Small intestine (tissue), 7 donors: ENCODE measurements around the gene CPED1. TPM values are rescaled to one million over a fixed set of nuclear protein-coding genes. Genes with fewer than 3 reads are reported as not detected.

Source experiments
- DNase-seq, 2 donors: peaks; one replicate each; pipeline versions ENCODE4 v3.0.0 to v3.0.0-alpha.2; 2013
- FAIRE-seq: peaks from 2 replicates; lab custom pipeline; 2012; peaks lifted over from hg19 to GRCh38; lab: Jason Lieb, UNC
- H3K27ac ChIP-seq, 3 donors: one replicate each; pipeline ENCODE4 v1.5.1; 2013; ENCODE audit warnings: low read length in 2 of 3, mild to moderate bottlenecking in 2 of 3, control low read depth in 1 of 3, inconsistent platforms in 1 of 3, low read depth in 1 of 3, moderate library complexity in 1 of 3
- H3K27me3 ChIP-seq, 3 donors: one replicate each; pipeline ENCODE4 v1.6.1; 2013; ENCODE audit warnings: low read length in 3 of 3, inconsistent platforms in 1 of 3; ENCODE audit not compliant: control insufficient read depth in 3 of 3, insufficient read depth in 3 of 3
- H3K36me3 ChIP-seq, 3 donors: one replicate each; pipeline ENCODE4 v1.6.1; 2013; ENCODE audit warnings: low read length in 3 of 3, inconsistent platforms in 1 of 3, low read depth in 1 of 3, mild to moderate bottlenecking in 1 of 3, moderate library complexity in 1 of 3; ENCODE audit not compliant: control insufficient read depth in 3 of 3, insufficient read depth in 2 of 3
- H3K4me1 ChIP-seq, 3 donors: one replicate each; pipeline ENCODE4 v1.6.1; 2013; ENCODE audit warnings: low read length in 2 of 3, inconsistent platforms in 1 of 3, low read depth in 1 of 3, mild to moderate bottlenecking in 1 of 3, moderate library complexity in 1 of 3; ENCODE audit not compliant: control insufficient read depth in 3 of 3, insufficient read depth in 2 of 3
- H3K4me3 ChIP-seq, 3 donors: one replicate each; pipeline ENCODE4 v1.5.1; 2013; ENCODE audit warnings: low read length in 3 of 3, control low read depth in 1 of 3, inconsistent platforms in 1 of 3, low read depth in 1 of 3, mild to moderate bottlenecking in 1 of 3, moderate library complexity in 1 of 3
- H3K9me3 ChIP-seq, 2 donors: one replicate each; pipeline ENCODE4 v1.6.1; 2013; ENCODE audit warnings: low read depth in 1 of 2, low read length in 1 of 2; ENCODE audit not compliant: control insufficient read depth in 2 of 2, insufficient read depth in 1 of 2
- WGBS, 3 donors: extraction: QIAGEN DNeasy Blood & Tissue Kit; methylation state at CpG; one replicate each; pipeline ENCODE4 v1.1.7; 2013; 5-methylcytosine and 5-hydroxymethylcytosine counted together
- polyA plus RNA-seq, 4 donors: library from polyadenylated mRNA; stranded (reverse) in 3 of 4; unstranded in 1 of 4; fragments of 200-250 nt in 3 of 4; fragments of 120-200 nt in 1 of 4; gene quantifications; one replicate each; pipeline versions ENCODE4 v1.2.1 to v1.2.3, GENCODE V29; 2013
- donor health status: healthy with polysubstance abuse.
- donor health status: control.
- donor health status: control.
- donor health status: Bipolar disorder and iron deficiency.
- donor health status: healthy.

CPED1 gene
- polyA plus RNA-seq, 4 donors, result 0.22 to 8.7 (median 1.9) TPM

GRCh38 chr7:121297843-121298242 is 309.3 kb downstream of the CPED1 start:
- Histone ChIP-seq H3K4me1 (no peaks in the 10 kb centered on the region), H3K27me3 (no peaks in the 10 kb centered on the region), H3K36me3 (no peaks in the 10 kb centered on the region), H3K4me3 (no peak overlapping the region), H3K27ac (no peak overlapping the region), H3K9me3 (no peaks in the 10 kb centered on the region)
- FAIRE-seq, result no peak
- DNase-seq, result no peak
- 44 to 47% (median 47%) methylated on average over 2 of the region's 2 CpGs for WGBS, 3 donors

DNA sequence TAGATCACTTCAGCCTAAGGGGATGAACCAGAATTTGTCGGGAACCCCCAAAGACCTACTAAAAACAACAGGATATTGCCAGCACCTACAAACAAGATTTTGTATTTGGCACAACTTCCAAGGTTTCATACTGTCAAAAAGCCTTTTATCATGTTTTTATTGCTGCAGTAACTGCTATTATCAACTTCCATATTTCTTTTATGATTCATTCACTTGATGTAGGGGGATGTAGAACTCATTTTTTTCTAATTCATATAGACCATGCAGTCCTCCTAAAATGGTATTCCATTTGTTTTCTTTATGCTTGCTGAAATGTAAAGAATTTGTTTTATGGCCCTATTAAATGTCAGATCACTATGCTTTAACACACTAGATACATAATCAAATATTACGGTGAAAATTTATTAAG is 310.3 kb downstream of the CPED1 start:
- DNase-seq, result no peak
- H3K27ac ChIP-seq, result no peak overlapping the region
- no peaks in the 10 kb centered on the region for H3K9me3 ChIP-seq
- no peaks in the 10 kb centered on the region for H3K4me1 ChIP-seq
- H3K36me3 ChIP-seq, result no peaks in the 10 kb centered on the region
- FAIRE-seq, result no peak
- WGBS, 3 donors, result 28 to 67% (median 55%) methylated on average over 2 of the region's 2 CpGs
- no peak overlapping the region for H3K4me3 ChIP-seq
- no peaks in the 10 kb centered on the region for H3K27me3 ChIP-seq

- WGBS, 3 donors, result 88 to 92% (median 89%) methylated on average over 2 of the region's 2 CpGs
- no peak for FAIRE-seq
These were observed 312.3 kb downstream of the CPED1 start for GRCh38 chr7:121300685-121301420.

DNA sequence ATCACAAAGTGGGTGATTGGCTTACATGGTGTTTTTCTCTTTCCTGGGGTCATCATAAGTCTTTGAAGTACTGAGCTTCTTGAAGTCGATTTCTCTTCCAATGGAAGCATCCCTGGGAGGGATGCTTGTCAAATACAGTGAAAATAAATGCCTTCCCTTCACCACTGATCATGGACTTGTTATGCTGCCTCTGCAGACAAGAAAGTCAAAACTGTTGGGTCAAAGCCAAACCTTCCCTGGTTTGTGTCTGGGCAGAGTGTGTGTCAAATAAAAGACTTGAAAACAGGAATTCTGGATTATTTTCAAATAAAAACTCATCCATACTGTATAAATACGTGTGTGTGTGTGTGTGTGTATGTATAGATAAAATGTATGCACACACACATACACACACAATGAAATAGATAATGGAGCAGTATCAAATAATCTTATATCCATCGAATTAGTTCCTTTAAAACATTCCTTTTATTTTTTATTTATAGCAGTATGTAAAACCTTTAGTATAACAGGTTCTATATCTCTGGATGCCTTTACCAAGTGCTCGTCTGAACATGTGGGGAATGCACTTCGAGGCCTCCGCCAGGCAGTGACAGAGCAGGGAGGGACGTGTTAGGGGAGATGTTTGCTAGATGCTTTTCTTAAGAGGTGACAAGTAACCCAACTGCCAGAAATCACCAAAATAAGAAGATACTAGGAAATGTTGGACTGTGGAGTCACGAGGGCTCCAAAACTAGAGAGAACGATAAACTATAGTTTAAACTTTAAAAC is 313.1 kb downstream of the CPED1 start:
- peaks cover 0 to 1% (median 0%) of the 10 kb centered on the region in 3 donors for H3K27me3 ChIP-seq
- H3K27ac ChIP-seq, result no peak overlapping the region
- DNase-seq (no peak), FAIRE-seq (no peak)
- 77 to 78% (median 77%) methylated on average over 9 of the region's 9 CpGs for WGBS, 3 donors
- no peaks in the 10 kb centered on the region for H3K36me3 ChIP-seq
- H3K4me3 ChIP-seq, result no peak overlapping the region
- H3K9me3 ChIP-seq, result no peaks in the 10 kb centered on the region
- no peaks in the 10 kb centered on the region for H3K4me1 ChIP-seq

More at GRCh38 chr7:121300685-121301420, 312.3 kb downstream of the CPED1 start:
- no peaks in the 10 kb centered on the region for H3K9me3 ChIP-seq
- no peaks in the 10 kb centered on the region for H3K36me3 ChIP-seq
- H3K27me3 ChIP-seq, result peaks cover 0 to 1% (median 0%) of the 10 kb centered on the region in 3 donors
- no peak overlapping the region for H3K4me3 ChIP-seq
- DNase-seq, result no peak
- H3K4me1 ChIP-seq, result no peaks in the 10 kb centered on the region
- no peak overlapping the region for H3K27ac ChIP-seq

GRCh38 chr7:121302214-121302745 is 313.8 kb downstream of the CPED1 start:
- WGBS, 3 donors, result 79 to 89% (median 86%) methylated on average over 8 of the region's 8 CpGs
- no peak for FAIRE-seq
- DNase-seq, result no peak

DNA sequence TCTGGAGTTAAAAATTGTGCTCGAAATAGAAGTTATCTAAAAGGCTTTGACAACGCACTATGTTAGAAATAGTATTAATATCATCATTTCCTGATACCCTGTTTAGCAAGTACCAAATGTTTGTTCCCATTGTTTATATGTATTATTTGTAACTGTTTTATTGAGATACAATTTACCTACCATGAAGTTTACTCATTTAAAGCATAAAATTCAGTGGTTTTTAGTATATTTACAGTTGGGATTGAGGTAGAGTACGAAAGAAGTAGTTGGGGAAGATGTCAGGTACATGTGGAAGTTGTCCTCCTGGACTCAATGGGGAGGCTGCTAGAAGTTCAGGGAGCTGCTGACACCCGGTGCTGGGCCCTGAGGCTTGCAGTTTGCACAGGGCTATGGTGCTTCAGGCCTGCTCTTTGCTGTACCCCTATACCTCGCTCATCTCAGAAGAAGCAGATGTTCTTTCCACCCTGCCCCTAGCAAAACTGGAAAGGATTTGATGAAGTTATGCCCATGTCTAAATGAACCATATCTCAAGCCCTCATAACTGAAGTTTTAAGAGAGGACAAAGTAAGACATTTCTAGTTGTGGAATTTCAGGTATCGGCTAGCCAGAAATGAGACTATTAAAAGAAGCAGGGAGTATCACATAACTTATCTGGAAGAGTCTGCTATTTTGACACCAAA is 315.1 kb downstream of the CPED1 start:
- DNase-seq, result no peak
- 89 to 94% (median 92%) methylated on average over 6 of the region's 6 CpGs for WGBS, 3 donors
- no peaks in the 10 kb centered on the region for H3K36me3 ChIP-seq
- H3K27me3 ChIP-seq, result peaks cover 0 to 1% (median 0%) of the 10 kb centered on the region in 3 donors
- FAIRE-seq, result no peak
- H3K9me3 ChIP-seq, result no peaks in the 10 kb centered on the region
- H3K27ac ChIP-seq, result no peak overlapping the region
- H3K4me3 ChIP-seq, result no peak overlapping the region
- H3K4me1 ChIP-seq, result no peaks in the 10 kb centered on the region

More at GRCh38 chr7:121302214-121302745, 313.8 kb downstream of the CPED1 start:
- H3K36me3 ChIP-seq, result no peaks in the 10 kb centered on the region
- no peak overlapping the region for H3K27ac ChIP-seq
- H3K4me3 ChIP-seq, result no peak overlapping the region
- H3K9me3 ChIP-seq, result no peaks in the 10 kb centered on the region
- no peaks in the 10 kb centered on the region for H3K4me1 ChIP-seq
- H3K27me3 ChIP-seq, result peaks cover 0 to 1% (median 0%) of the 10 kb centered on the region in 3 donors

- H3K4me3 ChIP-seq, result no peak overlapping the region
- no peaks in the 10 kb centered on the region for H3K4me1 ChIP-seq
- H3K9me3 ChIP-seq, result no peaks in the 10 kb centered on the region
- H3K36me3 ChIP-seq, result no peaks in the 10 kb centered on the region
- WGBS, 3 donors, result 77 to 98% (median 92%) methylated on average over 1 of the region's 1 CpG
- no peak for DNase-seq
- H3K27ac ChIP-seq, result no peak overlapping the region
- peaks cover 0 to 1% (median 0%) of the 10 kb centered on the region in 3 donors for H3K27me3 ChIP-seq
- FAIRE-seq, result no peak
These were observed 315.7 kb downstream of the CPED1 start for GRCh38 chr7:121304102-121304658.

DNA sequence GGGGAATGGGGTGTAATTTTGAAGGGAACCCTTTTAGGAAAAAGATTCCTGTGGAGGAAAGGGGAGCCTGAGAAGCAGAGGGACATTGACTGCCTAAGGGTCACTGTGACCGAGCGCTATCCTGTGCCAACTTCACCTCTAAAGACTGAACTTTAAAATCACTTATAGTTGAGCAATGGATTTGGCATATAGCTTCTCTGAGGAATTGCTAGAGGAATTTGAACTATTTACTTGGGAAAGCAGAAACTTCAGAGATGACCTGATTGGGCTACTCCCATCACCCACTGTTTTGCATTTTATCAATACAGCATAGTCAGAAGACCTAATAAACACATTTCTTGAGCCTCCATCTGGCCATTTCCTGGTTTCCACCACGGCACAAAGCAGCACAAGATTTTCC is 316.6 kb downstream of the CPED1 start:
- 68 to 75% (median 72%) methylated on average over 3 of the region's 3 CpGs for WGBS, 3 donors
- Histone ChIP-seq H3K27me3 (peaks cover 0 to 1% (median 0%) of the 10 kb centered on the region in 3 donors), H3K4me3 (no peak overlapping the region), H3K27ac (no peak overlapping the region), H3K36me3 (no peaks in the 10 kb centered on the region), H3K4me1 (no peaks in the 10 kb centered on the region), H3K9me3 (no peaks in the 10 kb centered on the region)
- FAIRE-seq (no peak), DNase-seq (no peak)
